Measurements from ENCODE around the gene DYNLRB1. TPM values are rescaled to one million over a fixed set of nuclear protein-coding genes. Genes with fewer than 3 reads are reported as not detected.

DYNLRB1 gene
- total RNA-seq, 1 experiment from 2014 or later = 179 TPM

DNA sequence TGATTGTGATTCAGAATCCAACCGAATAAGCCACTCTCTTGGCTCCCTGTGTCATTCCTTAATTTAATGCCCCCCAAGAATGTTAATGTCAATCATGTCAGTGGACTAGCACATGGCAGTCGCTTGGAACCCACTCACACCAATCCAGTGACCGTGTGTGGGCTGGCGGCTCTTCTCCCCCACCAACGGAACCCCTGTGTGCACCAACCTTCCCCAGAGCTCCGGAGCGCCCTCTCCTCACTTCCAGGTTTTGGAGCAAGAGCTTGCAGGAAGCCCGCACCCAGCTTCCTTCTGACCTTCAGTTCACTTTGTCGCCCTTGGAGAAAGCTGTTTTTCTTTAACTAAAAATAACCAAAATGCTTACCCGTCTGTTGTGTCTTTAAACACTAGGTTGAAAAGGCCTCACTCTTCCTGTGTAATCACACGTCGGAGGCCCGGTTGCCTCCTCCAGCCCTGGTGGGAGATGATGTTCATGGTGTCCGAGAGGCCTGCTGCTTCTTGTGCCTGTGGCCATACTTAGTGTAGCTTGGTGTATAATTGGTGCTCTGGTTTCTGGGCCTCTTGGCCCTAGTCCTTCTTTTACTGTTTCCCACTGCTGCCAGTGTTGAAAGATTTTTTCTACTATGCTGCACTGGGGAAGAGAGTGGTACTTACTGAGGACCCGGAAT is 24.5 kb downstream of the DYNLRB1 start:
- H3K79me2 ChIP-seq (ENCODE audit: low read length) = no peaks in the 10 kb centered on the region
- H3K27me3 ChIP-seq (ENCODE audit: low read length) = no peaks in the 10 kb centered on the region
- no peak overlapping the region for H2AFZ ChIP-seq (ENCODE audit: low read length)
- H3K36me3 ChIP-seq (ENCODE audit: insufficient read depth, low read length) = peaks cover 15% of the 10 kb centered on the region
- no peaks in the 10 kb centered on the region for H4K20me1 ChIP-seq (ENCODE audit: insufficient read depth, low read depth, low read length)
- DNase-seq = no peak
- H3K4me2 ChIP-seq (ENCODE audit: low read depth, low read length, poor library complexity, severe bottlenecking) = no peak overlapping the region
- no peaks in the 10 kb centered on the region for H3K9me3 ChIP-seq (ENCODE audit: low read length)
- H3K9ac ChIP-seq (ENCODE audit: low read length) = no peak overlapping the region
- no peaks in the 10 kb centered on the region for H3K4me1 ChIP-seq (ENCODE audit: low read length)
- no peak overlapping the region for H3K27ac ChIP-seq (ENCODE audit: low read length)
- H3K9me2 ChIP-seq (replicated peaks; ENCODE audit: insufficient read depth, low read length) = no peaks in the 10 kb centered on the region
- no peak overlapping the region for H3K4me3 ChIP-seq (ENCODE audit: low read length)

- H4K20me1 ChIP-seq (ENCODE audit: insufficient read depth, low read depth, low read length) = no peaks in the 10 kb centered on the region
- peaks cover 13% of the 10 kb centered on the region for H3K36me3 ChIP-seq (ENCODE audit: insufficient read depth, low read length)
- no peak for DNase-seq
- H3K27ac ChIP-seq (ENCODE audit: low read length) = no peak overlapping the region
- no peaks in the 10 kb centered on the region for H3K4me1 ChIP-seq (ENCODE audit: low read length)
- no peaks in the 10 kb centered on the region for H3K79me2 ChIP-seq (ENCODE audit: low read length)
- no peak overlapping the region for H3K4me3 ChIP-seq (ENCODE audit: low read length)
- no peak overlapping the region for H3K4me2 ChIP-seq (ENCODE audit: low read depth, low read length, poor library complexity, severe bottlenecking)
- no peaks in the 10 kb centered on the region for H3K9me2 ChIP-seq (replicated peaks; ENCODE audit: insufficient read depth, low read length)
- H3K9ac ChIP-seq (ENCODE audit: low read length) = no peak overlapping the region
- H3K9me3 ChIP-seq (ENCODE audit: low read length) = no peaks in the 10 kb centered on the region
- H3K27me3 ChIP-seq (ENCODE audit: low read length) = no peaks in the 10 kb centered on the region
- no peak overlapping the region for H2AFZ ChIP-seq (ENCODE audit: low read length)
Measured at GRCh38 chr20:34541264-34541901, 25.2 kb downstream of the DYNLRB1 start.

- no peak overlapping the region for H3K9ac ChIP-seq (ENCODE audit: low read length)
- H4K20me1 ChIP-seq (ENCODE audit: insufficient read depth, low read depth, low read length) = no peaks in the 10 kb centered on the region
- H3K27me3 ChIP-seq (ENCODE audit: low read length) = no peaks in the 10 kb centered on the region
- H3K9me3 ChIP-seq (ENCODE audit: low read length) = no peaks in the 10 kb centered on the region
- H3K27ac ChIP-seq (ENCODE audit: low read length) = no peak overlapping the region
- no peak for DNase-seq
- H3K79me2 ChIP-seq (ENCODE audit: low read length) = no peaks in the 10 kb centered on the region
- no peak overlapping the region for H2AFZ ChIP-seq (ENCODE audit: low read length)
- no peaks in the 10 kb centered on the region for H3K9me2 ChIP-seq (replicated peaks; ENCODE audit: insufficient read depth, low read length)
- no peak overlapping the region for H3K4me3 ChIP-seq (ENCODE audit: low read length)
- H3K4me2 ChIP-seq (ENCODE audit: low read depth, low read length, poor library complexity, severe bottlenecking) = no peak overlapping the region
- no peaks in the 10 kb centered on the region for H3K4me1 ChIP-seq (ENCODE audit: low read length)
- H3K36me3 ChIP-seq (ENCODE audit: insufficient read depth, low read length) = peaks cover 13% of the 10 kb centered on the region
Measured at GRCh38 chr20:34541917-34542316, 25.7 kb downstream of the DYNLRB1 start.

- no peak for DNase-seq
- no peaks in the 10 kb centered on the region for H4K20me1 ChIP-seq (ENCODE audit: insufficient read depth, low read depth, low read length)
- no peak overlapping the region for H3K4me3 ChIP-seq (ENCODE audit: low read length)
- no peak overlapping the region for H3K4me2 ChIP-seq (ENCODE audit: low read depth, low read length, poor library complexity, severe bottlenecking)
- H3K27me3 ChIP-seq (ENCODE audit: low read length) = no peaks in the 10 kb centered on the region
- no peak overlapping the region for H2AFZ ChIP-seq (ENCODE audit: low read length)
- H3K9ac ChIP-seq (ENCODE audit: low read length) = no peak overlapping the region
- no peaks in the 10 kb centered on the region for H3K4me1 ChIP-seq (ENCODE audit: low read length)
- H3K27ac ChIP-seq (ENCODE audit: low read length) = no peak overlapping the region
- H3K36me3 ChIP-seq (ENCODE audit: insufficient read depth, low read length) = peaks cover 13% of the 10 kb centered on the region
- no peaks in the 10 kb centered on the region for H3K79me2 ChIP-seq (ENCODE audit: low read length)
- no peaks in the 10 kb centered on the region for H3K9me2 ChIP-seq (replicated peaks; ENCODE audit: insufficient read depth, low read length)
- no peaks in the 10 kb centered on the region for H3K9me3 ChIP-seq (ENCODE audit: low read length)
Measured at GRCh38 chr20:34542439-34542838, 26.2 kb downstream of the DYNLRB1 start.

GRCh38 chr20:34543463-34544056 is 27.3 kb downstream of the DYNLRB1 start:
- no peak overlapping the region for H3K27ac ChIP-seq (ENCODE audit: low read length)
- no peak overlapping the region for H3K4me2 ChIP-seq (ENCODE audit: low read depth, low read length, poor library complexity, severe bottlenecking)
- no peaks in the 10 kb centered on the region for H3K79me2 ChIP-seq (ENCODE audit: low read length)
- H3K36me3 ChIP-seq (ENCODE audit: insufficient read depth, low read length) = peaks cover 13% of the 10 kb centered on the region
- no peak overlapping the region for H3K9ac ChIP-seq (ENCODE audit: low read length)
- H4K20me1 ChIP-seq (ENCODE audit: insufficient read depth, low read depth, low read length) = no peaks in the 10 kb centered on the region
- H3K27me3 ChIP-seq (ENCODE audit: low read length) = no peaks in the 10 kb centered on the region
- no peak for DNase-seq
- H3K9me2 ChIP-seq (replicated peaks; ENCODE audit: insufficient read depth, low read length) = no peaks in the 10 kb centered on the region
- no peaks in the 10 kb centered on the region for H3K9me3 ChIP-seq (ENCODE audit: low read length)
- no peak overlapping the region for H2AFZ ChIP-seq (ENCODE audit: low read length)
- H3K4me3 ChIP-seq (ENCODE audit: low read length) = no peak overlapping the region
- H3K4me1 ChIP-seq (ENCODE audit: low read length) = no peaks in the 10 kb centered on the region

DNA sequence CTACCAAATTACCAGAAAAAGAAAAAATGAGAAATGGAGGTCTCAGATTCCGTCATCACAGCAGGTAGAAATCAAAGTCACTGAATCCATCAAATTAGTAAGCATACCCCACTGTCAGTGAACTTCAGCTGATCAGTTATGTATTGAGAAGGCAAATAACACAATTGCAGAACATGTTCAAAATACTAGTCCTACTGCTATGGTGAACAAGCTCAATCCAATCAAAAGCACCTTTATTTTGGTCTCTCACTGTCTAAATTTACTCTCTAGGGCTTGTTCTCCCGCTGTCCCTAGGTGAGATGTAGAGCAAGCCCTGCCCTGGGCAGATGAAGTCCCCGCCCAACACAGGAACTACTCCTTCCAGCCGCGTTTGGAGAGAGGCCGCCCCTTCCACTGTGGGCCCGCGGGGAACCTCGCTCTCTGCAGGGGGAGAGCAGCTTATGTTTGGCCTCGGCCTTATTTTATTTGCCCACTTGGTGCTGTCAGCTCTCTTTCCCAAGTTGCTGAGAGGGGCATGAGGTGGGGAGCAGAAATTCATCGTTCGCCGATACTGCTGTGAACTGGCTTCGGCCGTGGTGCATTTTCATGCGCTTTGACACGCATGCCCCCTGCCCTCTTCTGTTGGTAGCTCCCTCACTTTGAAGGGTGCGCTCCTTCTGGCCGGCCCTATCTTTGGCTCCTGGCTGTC is 28.0 kb downstream of the DYNLRB1 start:
- H3K4me2 ChIP-seq (ENCODE audit: low read depth, low read length, poor library complexity, severe bottlenecking) = no peak overlapping the region
- H2AFZ ChIP-seq (ENCODE audit: low read length) = no peak overlapping the region
- H3K9ac ChIP-seq (ENCODE audit: low read length) = no peak overlapping the region
- no peaks in the 10 kb centered on the region for H3K9me2 ChIP-seq (replicated peaks; ENCODE audit: insufficient read depth, low read length)
- H3K36me3 ChIP-seq (ENCODE audit: insufficient read depth, low read length) = peaks cover 13% of the 10 kb centered on the region
- no peaks in the 10 kb centered on the region for H3K27me3 ChIP-seq (ENCODE audit: low read length)
- no peaks in the 10 kb centered on the region for H3K4me1 ChIP-seq (ENCODE audit: low read length)
- no peak for DNase-seq
- H3K79me2 ChIP-seq (ENCODE audit: low read length) = no peaks in the 10 kb centered on the region
- H4K20me1 ChIP-seq (ENCODE audit: insufficient read depth, low read depth, low read length) = no peaks in the 10 kb centered on the region
- H3K27ac ChIP-seq (ENCODE audit: low read length) = no peak overlapping the region
- no peak overlapping the region for H3K4me3 ChIP-seq (ENCODE audit: low read length)
- no peaks in the 10 kb centered on the region for H3K9me3 ChIP-seq (ENCODE audit: low read length)

DNA sequence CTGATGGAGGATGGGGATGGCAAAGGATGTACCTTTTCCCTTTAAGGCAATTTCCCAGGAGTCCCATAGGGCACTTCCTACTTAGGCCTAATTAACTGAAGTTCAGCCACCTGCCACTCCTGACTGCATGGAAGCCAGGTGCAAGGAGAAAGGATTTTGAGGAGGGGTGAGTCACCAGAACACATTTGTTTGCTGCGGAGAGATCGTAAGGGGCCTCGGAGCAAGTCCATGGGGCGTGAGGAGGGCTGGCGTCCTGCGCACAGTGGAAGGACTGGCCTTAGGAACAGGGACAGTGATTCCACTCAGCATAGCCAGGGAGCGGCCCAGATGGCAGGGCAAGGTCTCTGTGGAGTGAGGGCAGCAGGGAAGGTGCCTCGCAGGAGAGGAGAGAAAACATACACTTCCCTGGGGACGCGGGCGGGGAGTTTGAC is 30.5 kb downstream of the DYNLRB1 start:
- no peaks in the 10 kb centered on the region for H4K20me1 ChIP-seq (ENCODE audit: insufficient read depth, low read depth, low read length)
- H3K36me3 ChIP-seq (ENCODE audit: insufficient read depth, low read length) = no peaks in the 10 kb centered on the region
- no peaks in the 10 kb centered on the region for H3K9me2 ChIP-seq (replicated peaks; ENCODE audit: insufficient read depth, low read length)
- no peak for DNase-seq
- H3K4me2 ChIP-seq (ENCODE audit: low read depth, low read length, poor library complexity, severe bottlenecking) = no peak overlapping the region
- no peaks in the 10 kb centered on the region for H3K27me3 ChIP-seq (ENCODE audit: low read length)
- H3K9ac ChIP-seq (ENCODE audit: low read length) = no peak overlapping the region
- no peaks in the 10 kb centered on the region for H3K79me2 ChIP-seq (ENCODE audit: low read length)
- H3K9me3 ChIP-seq (ENCODE audit: low read length) = no peaks in the 10 kb centered on the region
- no peak overlapping the region for H2AFZ ChIP-seq (ENCODE audit: low read length)
- H3K4me1 ChIP-seq (ENCODE audit: low read length) = no peaks in the 10 kb centered on the region
- H3K27ac ChIP-seq (ENCODE audit: low read length) = no peak overlapping the region
- no peak overlapping the region for H3K4me3 ChIP-seq (ENCODE audit: low read length)

All from Karpas-422 (cell line).